Cerebellar nuclear complex (tissue), 1 donor: ENCODE measurements around the gene TRIM22.
"Not testable (repeated sequence)": the region's sequence is repeated elsewhere in the genome, so short reads cannot be mapped to it uniquely, and the experiment has no call there.

ENCODE experiments used
- DNase-seq, 2 experiments: peaks; one replicate each; lab custom pipeline; 2025; lab: John Stamatoyannopoulos, UW

Gene TRIM22

GRCh38 chr11:5691238-5691963, 1.8 kb downstream of the TRIM22 start:
- DNase-seq: not testable (repeated sequence)

DNA sequence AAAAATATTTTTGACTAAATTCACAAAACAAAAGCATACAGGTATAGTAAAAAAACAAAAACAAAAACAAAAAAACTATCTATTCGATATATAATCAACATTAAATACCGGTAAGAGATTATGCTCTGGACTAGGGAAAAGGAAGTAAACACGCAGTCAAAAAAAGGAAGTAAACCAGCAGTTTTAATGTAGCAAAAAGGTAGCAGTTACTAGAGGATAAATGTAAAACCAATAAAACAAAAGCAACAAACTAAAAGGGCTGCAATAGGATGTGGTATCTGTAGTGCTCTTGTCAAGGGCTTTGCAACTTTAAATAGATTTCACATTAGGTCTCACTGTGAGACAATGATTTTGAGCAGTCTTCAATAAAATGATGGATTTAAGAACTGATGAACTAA, 2.4 kb downstream of the TRIM22 start:
- no peak for DNase-seq

DNA sequence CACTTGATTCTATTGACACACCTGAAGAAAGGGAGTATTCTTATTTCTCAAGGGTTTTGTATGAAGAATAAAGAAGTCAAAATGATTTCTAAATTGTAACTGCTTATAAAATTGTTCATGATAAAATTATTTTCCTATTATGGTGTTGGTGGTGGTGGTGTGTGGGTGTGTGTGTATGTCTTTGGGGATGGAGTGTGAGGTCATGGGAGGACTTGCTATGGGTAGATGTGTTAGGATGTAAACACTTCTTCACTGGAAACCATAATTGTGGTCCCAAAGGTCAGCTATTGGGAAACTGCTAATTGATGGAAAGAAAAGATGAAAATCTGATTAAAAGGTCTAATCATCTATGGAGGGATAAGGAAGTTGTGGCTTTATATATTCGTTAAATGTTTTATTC, 5.1 kb downstream of the TRIM22 start:
- no peak for DNase-seq

GRCh38 chr11:5695580-5695979, 6.0 kb downstream of the TRIM22 start:
- no peak for DNase-seq

DNA sequence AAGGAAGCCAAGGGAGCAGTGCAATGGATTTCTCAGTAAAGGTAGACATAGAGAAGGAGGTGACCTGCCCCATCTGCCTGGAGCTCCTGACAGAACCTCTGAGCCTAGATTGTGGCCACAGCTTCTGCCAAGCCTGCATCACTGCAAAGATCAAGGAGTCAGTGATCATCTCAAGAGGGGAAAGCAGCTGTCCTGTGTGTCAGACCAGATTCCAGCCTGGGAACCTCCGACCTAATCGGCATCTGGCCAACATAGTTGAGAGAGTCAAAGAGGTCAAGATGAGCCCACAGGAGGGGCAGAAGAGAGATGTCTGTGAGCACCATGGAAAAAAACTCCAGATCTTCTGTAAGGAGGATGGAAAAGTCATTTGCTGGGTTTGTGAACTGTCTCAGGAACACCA, 6.6 kb downstream of the TRIM22 start:
- DNase-seq: no peak

DNA sequence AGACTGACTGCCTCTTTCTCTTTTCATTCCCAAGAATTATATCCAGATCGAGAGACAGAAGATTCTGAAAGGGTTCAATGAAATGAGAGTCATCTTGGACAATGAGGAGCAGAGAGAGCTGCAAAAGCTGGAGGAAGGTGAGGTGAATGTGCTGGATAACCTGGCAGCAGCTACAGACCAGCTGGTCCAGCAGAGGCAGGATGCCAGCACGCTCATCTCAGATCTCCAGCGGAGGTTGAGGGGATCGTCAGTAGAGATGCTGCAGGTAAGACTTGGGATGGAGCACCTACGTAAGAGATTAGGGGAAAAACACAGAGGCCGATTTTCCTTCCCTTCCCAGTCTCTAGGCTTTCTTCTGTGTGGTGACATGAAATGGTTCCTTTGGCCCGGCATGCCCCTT, 8.7 kb downstream of the TRIM22 start:
- DNase-seq: no peak

DNA sequence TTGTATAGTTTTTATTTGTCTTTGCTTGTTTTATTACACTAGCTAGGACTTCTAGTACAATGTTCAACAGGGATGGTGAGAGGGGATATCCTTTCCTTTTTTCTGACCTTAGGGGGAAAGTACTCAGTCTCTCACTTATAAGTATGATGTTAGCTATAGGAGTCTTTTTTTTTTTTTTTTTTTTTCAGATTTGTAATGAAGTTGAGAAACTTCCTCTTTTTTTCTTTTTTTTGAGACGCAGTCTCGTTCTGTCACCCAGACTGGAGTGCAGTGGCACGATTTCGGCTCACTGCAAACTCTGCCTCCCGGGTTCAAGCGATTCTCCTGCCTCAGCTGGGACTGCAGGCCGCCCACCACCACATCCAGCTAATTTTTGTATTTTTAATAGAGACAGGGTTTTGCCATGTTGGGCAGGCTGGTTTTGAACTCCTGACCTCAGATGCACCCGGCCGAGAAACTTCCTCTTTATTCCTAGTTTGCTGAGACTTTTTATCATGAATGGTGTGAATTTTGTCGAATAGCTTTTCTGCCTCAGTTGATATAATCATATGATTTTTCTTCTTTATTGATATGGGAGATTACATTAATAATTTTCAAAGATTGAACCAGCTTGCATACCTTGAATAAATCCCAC, 10.9 kb downstream of the TRIM22 start:
- DNase-seq: no peak

DNA sequence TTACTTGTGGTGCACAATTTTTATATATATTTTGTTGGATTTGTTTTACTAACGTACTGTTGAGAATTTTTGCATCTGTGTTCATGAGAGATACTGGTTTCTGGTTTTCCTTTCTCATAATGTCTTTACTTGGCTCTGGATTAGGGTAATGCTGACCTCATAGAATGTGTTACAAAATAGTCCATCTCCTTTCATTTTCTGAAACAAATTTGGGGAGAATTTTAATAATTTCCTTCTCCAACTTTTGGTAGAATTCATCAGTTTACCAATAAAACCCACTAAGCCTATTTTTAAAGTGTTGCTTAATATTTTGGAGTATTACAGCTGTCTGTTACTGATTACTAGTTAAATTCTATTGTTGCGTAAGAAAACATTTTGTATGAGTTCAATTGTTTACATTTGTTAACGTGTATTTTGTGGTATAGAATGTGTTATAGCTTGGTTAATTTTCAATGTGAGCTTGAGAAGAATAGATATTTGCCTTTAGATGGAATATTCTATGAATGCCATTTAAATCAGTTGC, 11.5 kb downstream of the TRIM22 start:
- no peak for DNase-seq

- no peak for DNase-seq
Observed at GRCh38 chr11:5703741-5704536, 14.3 kb downstream of the TRIM22 start.

DNA sequence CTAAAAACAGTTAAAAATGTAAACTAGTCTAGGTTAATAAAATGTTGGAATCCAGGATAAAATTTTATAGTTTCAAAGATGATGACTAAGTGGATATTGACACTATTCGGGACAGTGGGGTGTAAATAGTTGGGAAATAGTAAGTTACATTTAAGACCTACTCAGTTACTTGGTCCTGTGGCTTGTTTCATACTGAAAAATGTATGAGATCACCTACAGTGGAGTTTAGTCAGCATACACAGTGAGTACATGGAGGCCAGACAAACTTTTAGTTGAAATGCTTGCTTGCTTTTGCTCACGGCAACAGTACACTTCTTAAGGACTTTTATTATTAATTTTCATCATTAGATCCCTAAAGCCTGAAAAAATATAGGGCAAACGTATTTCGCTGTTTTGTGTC, 16.1 kb downstream of the TRIM22 start:
- DNase-seq: no peak

DNA sequence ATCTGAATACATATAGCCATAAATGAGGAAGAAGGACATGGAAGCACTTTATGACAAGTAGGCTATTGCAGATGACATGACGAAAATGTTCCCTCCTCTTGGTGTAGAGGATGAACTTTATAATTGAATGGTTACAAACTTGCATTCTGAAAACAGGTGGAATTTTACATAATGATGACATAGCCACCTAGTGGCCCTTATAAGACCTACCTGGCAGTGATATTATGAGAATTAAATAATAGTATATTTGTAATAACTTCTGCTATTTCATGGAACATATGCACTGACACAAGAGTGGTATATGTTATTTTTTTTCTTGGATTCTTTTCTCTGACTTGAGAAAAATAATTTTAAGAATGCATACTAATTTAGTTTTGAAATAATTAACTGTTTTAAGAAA, 22.9 kb downstream of the TRIM22 start:
- DNase-seq: no peak

DNA sequence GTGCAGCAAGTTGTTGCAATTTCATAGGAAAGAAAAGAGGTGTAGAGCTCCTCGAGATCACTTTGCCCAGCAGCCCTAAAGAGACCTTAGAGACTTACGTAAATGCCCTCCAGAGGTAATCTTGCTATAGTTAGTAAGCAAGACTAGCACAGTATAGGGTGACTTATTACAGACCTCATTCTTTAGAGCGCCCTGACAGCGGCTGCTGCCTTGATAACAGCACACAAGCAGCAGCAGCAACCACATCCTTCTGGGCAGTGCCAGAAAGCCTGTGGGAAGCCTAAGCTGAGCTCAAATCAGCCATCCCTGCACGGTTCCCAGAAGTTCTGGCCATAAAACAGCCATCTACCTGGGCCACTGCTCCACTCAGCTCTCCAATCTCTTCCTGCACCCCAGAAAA, 24.1 kb downstream of the TRIM22 start:
- no peak for DNase-seq

GRCh38 chr11:5716518-5716917, 26.9 kb downstream of the TRIM22 start:
- DNase-seq: not testable (repeated sequence)

DNA sequence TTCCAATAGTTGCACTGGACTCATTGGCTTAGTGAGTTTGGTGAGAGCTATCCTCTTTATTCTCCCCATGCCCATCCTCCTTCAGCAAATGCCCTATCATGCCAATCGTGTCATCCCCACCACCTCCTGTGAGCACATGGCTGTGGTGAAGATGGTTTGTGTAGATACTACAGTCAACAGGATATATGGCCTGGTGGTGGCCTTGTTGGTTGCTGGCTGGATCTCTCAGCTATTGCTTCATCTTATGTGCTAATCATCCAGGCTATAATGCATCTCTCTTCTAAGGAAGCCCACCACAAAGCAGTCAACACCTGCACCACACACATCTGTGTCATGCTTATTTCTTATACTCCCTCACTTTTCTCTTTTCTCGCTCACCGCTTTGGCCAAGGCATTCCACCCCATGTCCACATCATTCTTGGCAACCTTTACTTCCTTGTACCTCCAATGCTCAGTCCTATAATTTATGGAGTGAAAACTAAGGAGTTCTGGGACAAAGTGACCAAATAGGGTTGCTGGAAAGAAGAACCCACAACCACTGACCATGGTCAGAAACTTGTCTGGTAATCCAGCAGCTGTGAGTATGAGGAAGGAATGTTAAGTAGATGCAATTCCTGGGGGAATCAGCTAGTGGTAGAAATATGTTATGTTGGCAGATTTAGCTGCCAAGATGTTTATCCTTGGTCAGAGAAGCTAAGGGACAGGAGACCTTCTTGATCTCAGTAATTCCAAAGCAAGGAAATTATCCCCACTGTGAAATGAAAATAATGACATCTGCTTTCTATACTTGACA, 30.3 kb downstream of the TRIM22 start:
- DNase-seq: no peak

DNA sequence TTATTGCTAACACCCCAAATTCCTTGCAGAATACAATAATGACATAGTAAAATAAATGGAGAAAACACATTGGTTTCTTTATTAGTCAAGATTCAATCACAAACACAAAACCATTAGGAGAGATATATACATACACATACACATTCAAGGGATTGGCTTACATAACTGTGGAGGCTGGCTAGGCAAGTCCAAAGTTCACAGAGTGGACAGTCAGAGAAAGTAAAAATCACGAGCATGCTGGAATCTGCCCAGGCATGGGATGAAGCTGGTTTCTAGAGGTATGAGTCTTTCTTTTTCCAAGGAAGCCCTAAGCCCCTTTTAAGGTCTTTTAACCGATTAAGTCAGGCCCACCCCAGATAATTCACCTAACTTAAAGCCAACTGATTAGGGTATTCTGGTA, 33.0 kb downstream of the TRIM22 start:
- DNase-seq: no peak

DNA sequence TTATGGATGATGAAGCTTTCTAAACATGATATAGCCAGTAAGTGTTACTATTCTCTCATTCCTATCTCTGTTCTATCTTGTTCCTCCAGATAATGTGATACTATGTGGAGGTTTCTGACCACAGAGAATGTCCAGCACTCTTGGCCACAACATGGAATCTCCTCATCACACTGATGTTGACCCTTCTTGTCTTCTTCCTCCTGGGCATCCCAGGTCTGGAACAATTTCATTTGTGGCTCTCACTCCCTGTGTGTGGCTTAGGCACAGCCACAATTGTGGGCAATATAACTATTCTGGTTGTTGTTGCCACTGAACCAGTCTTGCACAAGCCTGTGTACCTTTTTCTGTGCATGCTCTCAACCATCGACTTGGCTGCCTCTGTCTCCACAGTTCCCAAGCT, 36.8 kb downstream of the TRIM22 start:
- no peak for DNase-seq

- DNase-seq: no peak
Observed at GRCh38 chr11:5727691-5728090, 38.1 kb downstream of the TRIM22 start.

- DNase-seq: no peak
Observed at GRCh38 chr11:5736396-5736795, 46.8 kb downstream of the TRIM22 start, which contains the start of gene OR56B1. TSS of gene OR56B1 (plus strand) at chr11:5736448. CDS start at chr11:5736517, 69 bp downstream.

- no peak for DNase-seq
Observed at GRCh38 chr11:5737091-5737490, 47.5 kb downstream of the TRIM22 start.

- DNase-seq: no peak
Observed at GRCh38 chr11:5737670-5738392, 48.2 kb downstream of the TRIM22 start.

GRCh38 chr11:5738431-5738830, 48.8 kb downstream of the TRIM22 start:
- DNase-seq: no peak
